ENCODE results near the gene DET1.
"Not testable (repeated sequence)": the region's sequence is repeated elsewhere in the genome, so short reads cannot be mapped to it uniquely, and the experiment has no call there.

The DET1 gene

GRCh38 chr15:88539441-88539840, 7.0 kb downstream of the DET1 start:
- DNase-seq = no peak

DNA sequence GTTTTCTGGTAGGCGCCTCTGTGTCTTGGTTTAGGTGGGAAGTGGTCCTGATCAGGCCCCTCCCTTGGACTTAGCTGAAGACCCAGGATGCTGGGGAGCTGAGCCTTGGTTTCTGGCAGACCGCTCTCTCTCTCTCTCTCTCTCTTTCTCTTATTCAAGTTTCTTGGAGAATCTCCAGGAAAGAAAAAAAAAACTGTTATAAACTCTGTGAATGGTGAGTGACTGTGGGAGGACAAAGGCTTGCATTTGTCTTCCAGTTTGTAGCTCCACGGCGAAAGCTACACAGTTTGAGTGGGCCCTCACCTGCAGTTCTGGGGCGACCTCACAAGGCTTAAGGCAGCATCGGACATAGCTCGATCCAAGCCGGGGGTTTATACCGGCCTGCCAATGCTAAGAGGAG, 7.5 kb downstream of the DET1 start:
- DNase-seq = no peak

DNA sequence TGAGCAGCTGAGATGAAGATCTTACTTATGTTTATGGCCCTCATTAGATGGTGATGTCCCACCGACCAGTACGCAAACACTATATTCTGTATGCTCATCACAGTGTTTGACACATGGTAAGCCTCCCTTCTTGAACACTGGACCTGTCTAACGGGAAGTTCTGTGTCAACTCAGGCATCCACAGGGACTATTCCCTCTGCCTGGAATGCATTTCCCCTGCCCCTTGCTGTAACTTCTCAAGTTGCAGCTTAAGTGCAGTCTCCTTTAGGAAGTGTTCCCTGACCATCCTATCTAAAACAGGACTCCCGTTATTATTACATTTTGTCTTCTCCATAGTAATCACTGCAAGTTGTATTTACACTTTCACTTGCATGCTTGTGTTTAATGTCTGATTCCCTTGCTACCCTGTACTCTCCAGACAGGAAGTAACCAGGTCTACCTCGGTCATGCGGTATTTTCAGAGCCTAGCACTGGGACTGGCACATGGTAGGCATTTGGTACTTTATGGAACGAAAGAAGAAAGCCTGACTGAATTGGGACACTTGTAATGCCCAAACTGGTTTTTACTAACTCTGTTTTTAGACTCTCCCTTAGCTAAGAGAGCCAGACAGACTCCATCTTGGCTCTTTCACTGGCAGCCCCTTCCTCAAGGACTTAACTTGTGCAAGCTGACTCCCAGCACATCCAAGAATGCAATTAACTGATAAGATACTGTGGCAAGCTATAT, 8.7 kb downstream of the DET1 start:
- no peak for DNase-seq

DNA sequence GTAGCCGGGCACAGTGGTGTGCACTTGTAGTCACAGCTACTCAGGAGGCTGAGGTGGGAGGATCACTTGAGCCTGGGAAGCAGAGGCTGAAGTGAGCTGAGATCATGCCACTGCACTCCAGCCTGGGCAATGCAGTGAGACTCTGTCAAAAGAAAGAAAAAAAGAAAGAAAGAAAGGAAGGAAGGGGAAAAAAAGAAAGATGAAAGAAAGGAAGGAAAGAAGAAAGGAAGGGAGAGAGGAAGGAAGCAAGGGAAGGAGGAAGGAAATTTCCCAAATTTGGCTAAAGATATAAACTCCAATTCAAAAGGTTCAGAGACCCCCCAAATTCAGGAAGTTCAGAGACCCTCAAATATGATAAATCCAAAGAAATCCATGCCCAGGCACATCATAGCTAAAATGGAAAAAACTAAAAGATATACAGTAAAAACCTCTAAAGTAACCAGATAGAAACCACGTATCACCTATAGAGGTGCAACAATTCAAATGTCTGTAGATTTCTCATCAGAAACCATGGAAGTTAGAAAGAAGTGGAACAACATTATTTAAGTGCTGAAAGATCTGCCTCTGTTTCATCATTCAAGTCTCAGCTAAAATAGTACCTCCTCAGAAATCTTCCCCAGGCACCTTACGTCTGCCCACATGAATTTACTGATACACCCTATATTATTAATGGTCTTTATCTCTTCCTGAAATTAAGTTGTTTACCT, 10.7 kb downstream of the DET1 start:
- no peak for DNase-seq

GRCh38 chr15:88535100-88535499, 11.4 kb downstream of the DET1 start:
- DNase-seq = no peak

GRCh38 chr15:88533376-88533775, 13.1 kb downstream of the DET1 start:
- DNase-seq = no peak

GRCh38 chr15:88529021-88529630, 17.4 kb downstream of the DET1 start:
- DNase-seq = peak; percentile 21

- DNase-seq = no peak
Measured at GRCh38 chr15:88526247-88526879, 20.1 kb downstream of the DET1 start.

DNA sequence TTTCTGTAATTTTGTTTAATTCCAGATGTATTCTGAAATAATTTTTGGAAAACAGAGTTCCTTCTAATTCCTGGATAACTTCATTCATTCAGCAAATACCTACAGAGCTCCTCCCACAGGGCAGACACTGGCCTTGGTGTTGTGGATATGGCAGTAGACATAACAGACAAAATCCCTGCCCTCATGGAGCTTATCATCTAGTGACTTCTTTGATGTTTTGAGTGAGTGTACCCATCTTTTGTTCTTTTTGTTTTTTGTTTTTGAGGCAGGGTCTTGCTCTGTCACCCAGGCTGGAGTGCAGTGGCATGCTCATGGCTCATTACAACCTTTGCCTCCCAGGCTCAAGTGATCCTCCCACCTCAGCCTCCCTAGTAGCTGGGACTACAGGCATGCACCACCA, 21.1 kb downstream of the DET1 start:
- DNase-seq = no peak

DNA sequence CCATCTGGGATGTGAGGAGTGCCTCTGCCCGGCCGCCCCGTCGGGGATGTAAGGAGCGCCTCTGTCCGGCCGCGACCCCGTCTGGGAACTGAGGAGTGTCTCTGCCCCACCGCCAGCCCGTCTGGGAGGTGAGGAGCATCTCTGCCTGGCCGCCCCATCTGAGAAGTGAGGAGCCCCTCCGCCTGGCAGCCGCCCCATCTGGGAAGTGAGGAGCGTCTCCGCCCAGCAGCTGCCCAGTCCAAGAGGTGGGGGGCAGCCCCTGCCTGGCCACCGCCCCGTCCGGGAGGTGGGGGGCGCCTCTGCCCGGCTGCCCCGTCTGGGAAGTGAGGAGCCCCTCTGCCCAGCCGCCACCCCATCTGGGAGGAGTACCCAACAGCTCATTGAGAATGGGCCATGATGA, 22.4 kb downstream of the DET1 start:
- not testable (repeated sequence) for DNase-seq

DNA sequence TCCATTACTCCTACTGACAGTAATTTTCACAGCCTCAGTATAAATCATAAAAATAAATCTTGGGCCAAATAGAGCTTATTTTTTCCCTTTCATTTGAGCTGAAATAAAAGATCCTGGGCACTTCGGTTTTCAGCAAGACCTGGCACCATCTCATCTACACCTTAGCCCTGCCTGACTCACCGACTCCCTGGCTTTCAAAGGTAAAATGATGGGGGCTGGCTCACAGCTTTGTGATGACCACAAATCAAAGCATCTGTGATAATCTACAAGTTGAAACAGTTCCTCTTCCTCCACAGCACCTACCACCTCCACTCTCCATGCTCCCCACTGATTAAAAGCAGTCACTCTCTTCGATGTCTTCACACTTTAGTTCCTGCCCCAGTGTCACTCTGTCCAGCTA, 27.6 kb downstream of the DET1 start:
- DNase-seq = no peak

GRCh38 chr15:88513195-88513594, 33.3 kb downstream of the DET1 start:
- no peak for DNase-seq

DNA sequence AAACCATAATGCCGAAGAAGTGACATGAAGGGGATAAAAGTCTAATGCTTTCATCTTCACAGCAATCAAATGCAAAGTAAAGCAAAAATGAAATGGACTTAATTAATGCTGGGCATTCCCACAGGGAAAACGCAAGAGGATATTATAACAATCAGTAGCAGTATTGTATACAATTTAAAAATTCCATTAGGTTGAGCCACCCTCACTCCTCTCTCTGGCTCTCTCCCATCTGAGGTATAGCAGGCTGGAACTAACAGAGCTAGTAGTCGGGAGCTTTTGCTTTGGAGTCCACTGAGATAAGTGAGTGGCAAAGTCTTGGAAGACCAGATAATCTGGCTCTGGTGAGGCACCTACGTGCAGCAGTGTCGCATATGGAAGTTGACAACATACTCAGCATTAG, 33.9 kb downstream of the DET1 start:
- DNase-seq = no peak

- no peak for DNase-seq
Measured at GRCh38 chr15:88512078-88512477, 34.4 kb downstream of the DET1 start.

DNA sequence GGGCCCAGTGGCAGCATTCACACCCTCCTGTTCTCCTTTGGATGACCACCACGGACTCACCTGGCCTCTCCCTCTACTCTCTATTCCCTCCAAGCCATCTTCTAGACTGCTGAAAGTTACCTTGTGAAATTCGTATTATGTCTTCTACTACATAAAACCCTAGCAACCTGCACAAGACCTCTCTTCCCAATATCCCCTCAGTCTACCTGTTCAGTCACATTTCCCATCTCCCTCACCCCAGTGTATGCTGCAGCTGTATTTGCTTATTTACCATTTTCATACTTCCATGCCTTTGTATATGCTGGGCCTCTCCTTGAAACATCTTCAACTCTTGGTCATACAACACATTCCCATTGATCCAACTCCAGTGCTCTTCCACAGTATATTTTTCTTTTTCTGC, 35.3 kb downstream of the DET1 start:
- DNase-seq = no peak

GRCh38 chr15:88509964-88510363, 36.5 kb downstream of the DET1 start:
- no peak for DNase-seq

- peak; percentile 32 for DNase-seq
Measured at GRCh38 chr15:88509321-88509720, 37.2 kb downstream of the DET1 start.

DNA sequence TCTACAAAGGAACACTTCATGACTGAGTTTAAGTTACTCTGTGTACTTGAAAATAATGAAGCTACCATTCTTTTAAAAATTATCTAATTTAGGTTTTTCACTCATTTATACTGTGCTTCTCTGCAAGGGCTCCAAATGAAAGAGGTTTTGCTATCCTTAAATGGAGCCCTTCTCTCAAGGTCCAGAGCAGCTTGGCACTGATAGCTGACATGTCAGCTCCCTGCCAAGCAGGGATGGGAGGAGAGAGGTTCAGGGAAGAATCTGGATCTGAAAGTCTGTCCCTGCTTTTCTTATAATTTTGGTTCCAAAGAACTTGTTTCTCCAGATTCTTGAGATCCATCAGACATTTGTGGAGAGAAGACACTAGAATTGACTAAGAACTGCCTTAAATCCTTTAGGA, 39.9 kb downstream of the DET1 start:
- DNase-seq = no peak

- no peak for DNase-seq
Measured at GRCh38 chr15:88505721-88506120, 40.8 kb downstream of the DET1 start.

- no peak for DNase-seq
Measured at GRCh38 chr15:88504445-88504844, 42.0 kb downstream of the DET1 start.

DNA sequence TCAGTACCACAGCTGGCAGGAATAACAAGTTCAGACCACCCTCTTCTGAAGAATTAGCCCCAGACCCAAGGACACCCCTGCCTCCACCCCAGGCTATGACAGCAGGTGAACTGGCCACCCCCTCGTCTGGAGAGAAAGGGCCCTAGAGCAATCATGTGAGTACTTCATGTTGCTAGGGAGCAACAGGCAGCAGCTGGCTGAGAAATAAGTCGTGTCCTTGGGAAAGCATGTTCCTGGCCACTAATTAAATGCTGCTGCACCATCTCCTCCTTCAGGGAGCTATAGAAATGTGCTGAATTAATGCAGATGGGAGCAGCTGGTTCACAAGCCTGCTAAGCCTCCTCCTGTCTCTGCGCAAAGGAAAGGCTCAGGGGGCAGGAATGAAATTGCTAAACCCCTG, 47.5 kb downstream of the DET1 start:
- no peak for DNase-seq

DNA sequence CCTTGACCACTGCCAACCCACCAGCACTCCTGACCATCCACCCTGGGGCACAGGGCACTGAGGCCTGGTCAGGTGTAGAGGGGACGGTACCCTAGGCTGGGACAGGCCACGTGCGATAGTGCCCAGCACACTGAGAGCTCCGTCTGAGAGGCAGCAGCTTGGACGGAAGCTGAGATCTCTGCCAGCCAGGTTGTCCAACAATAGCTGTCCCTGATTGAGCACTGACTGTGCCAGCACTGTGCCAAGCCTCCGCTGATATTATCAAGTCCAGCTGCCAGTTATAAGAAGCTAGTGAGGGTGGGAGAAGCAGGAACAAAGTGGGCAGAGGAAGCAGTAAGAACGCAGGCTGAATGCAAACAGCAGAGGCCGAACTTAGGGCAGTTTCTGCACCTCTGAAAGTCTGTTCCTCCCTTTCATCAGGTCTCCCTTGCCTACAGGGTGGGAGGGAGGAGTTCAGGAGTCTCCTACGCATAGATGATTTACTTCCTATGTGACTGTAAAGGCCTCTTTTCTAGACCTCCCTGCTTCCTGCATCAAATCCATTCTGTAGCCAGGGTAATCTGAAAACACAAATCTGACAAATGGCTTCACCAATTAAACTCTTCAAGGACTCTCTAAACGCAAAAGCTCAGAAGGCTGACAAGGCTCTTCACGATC, 49.2 kb downstream of the DET1 start:
- DNase-seq = no peak

- DNase-seq = no peak
Measured at GRCh38 chr15:88493844-88494243, 52.6 kb downstream of the DET1 start.
